Mesenchymal stem cell (in vitro differentiated cells and primary cell): Measurements from ENCODE around the gene BRICD5.

ENCODE experiments used
- DNase-seq: peaks from one replicate; pipeline ENCODE4 v3.0.0-alpha.2; 2013
- H2AFZ ChIP-seq: one replicate; pipeline ENCODE4 v1.6.1; 2013; ENCODE audit warnings: low read depth, mild to moderate bottlenecking, control low read depth, inconsistent platforms, low read length, moderate library complexity
- H2AK5ac ChIP-seq: 2 replicates; pipeline ENCODE4 v1.6.1; 2013; ENCODE audit warnings: low read length, moderate library complexity, mild to moderate bottlenecking, inconsistent platforms; ENCODE audit not compliant: severe bottlenecking
- H2BK120ac ChIP-seq: one replicate; pipeline ENCODE4 v1.6.1; 2013; ENCODE audit warnings: low read depth, mild to moderate bottlenecking, inconsistent platforms, low read length, moderate library complexity
- H2BK12ac ChIP-seq, 2 experiments: one replicate each; pipeline ENCODE4 v1.6.1; 2013; ENCODE audit warnings: inconsistent platforms in 2 of 2, low read length in 2 of 2, mild to moderate bottlenecking in 2 of 2, moderate library complexity in 2 of 2, control low read depth in 1 of 2
- H2BK15ac ChIP-seq: one replicate; pipeline ENCODE4 v1.6.1; 2013; ENCODE audit warnings: mild to moderate bottlenecking, low read depth, inconsistent platforms; ENCODE audit not compliant: poor library complexity, severe bottlenecking
- H2BK5ac ChIP-seq: 2 replicates; pipeline ENCODE4 v1.6.1; 2013; ENCODE audit warnings: low read depth, mild to moderate bottlenecking, low read length, control low read depth, inconsistent platforms; ENCODE audit not compliant: poor library complexity, severe bottlenecking
- H3K14ac ChIP-seq, 2 experiments: one replicate each; pipeline ENCODE4 v1.6.1; 2013; ENCODE audit warnings: inconsistent platforms in 2 of 2, low read length in 2 of 2, control low read depth in 1 of 2, mild to moderate bottlenecking in 1 of 2, moderate library complexity in 1 of 2
- H3K18ac ChIP-seq, 2 experiments: one replicate each; pipeline ENCODE4 v1.6.1; 2013; ENCODE audit warnings: inconsistent platforms in 2 of 2, low read length in 2 of 2, control low read depth in 1 of 2, low read depth in 1 of 2, mild to moderate bottlenecking in 1 of 2
- H3K23ac ChIP-seq, 2 experiments: one replicate each; pipeline ENCODE4 v1.6.1; 2013; ENCODE audit warnings: inconsistent platforms in 2 of 2, low read length in 2 of 2, mild to moderate bottlenecking in 2 of 2, moderate library complexity in 2 of 2, control low read depth in 1 of 2
- H3K27ac ChIP-seq: 2 replicates; pipeline ENCODE4 v1.5.1; 2013; ENCODE audit warnings: mild to moderate bottlenecking, moderate library complexity, low read length, control low read depth, inconsistent platforms; ENCODE audit not compliant: poor library complexity, severe bottlenecking
- H3K27me3 ChIP-seq, 2 experiments: 2 replicates each; pipeline versions ENCODE4 v1.6.1 to v1.7.0; 2013; ENCODE audit warnings: low read length in 2 of 2, mild to moderate bottlenecking in 2 of 2, moderate library complexity in 2 of 2, control low read depth in 1 of 2, inconsistent platforms in 1 of 2; ENCODE audit not compliant: control insufficient read depth in 1 of 2, insufficient read depth in 1 of 2
- H3K36me3 ChIP-seq, 2 experiments: 2 replicates each; pipeline versions ENCODE4 v1.6.1 to v1.7.0; 2013; ENCODE audit warnings: low read length in 2 of 2, control low read depth in 1 of 2, inconsistent platforms in 1 of 2, low read depth in 1 of 2, mild to moderate bottlenecking in 1 of 2; ENCODE audit not compliant: insufficient read depth in 2 of 2, control insufficient read depth in 1 of 2
- H3K4ac ChIP-seq, 2 experiments: one replicate each; pipeline ENCODE4 v1.6.1; 2013; ENCODE audit warnings: inconsistent platforms in 2 of 2, low read length in 2 of 2, mild to moderate bottlenecking in 2 of 2, moderate library complexity in 2 of 2, control low read depth in 1 of 2, low read depth in 1 of 2
- H3K4me1 ChIP-seq: 2 replicates; pipeline ENCODE4 v1.6.1; 2013; ENCODE audit warnings: low read depth, low read length, control low read depth; ENCODE audit not compliant: control insufficient read depth, insufficient read depth
- H3K4me2 ChIP-seq: 2 replicates; pipeline ENCODE4 v1.6.1; 2013; ENCODE audit warnings: low read length, mild to moderate bottlenecking, inconsistent platforms; ENCODE audit not compliant: poor library complexity, severe bottlenecking
- H3K4me3 ChIP-seq, 2 experiments: 2 replicates each; pipeline versions ENCODE4 v1.5.1 to v1.7.0; 2013; ENCODE audit warnings: low read length in 2 of 2, mild to moderate bottlenecking in 2 of 2, control low read depth in 1 of 2, low read depth in 1 of 2; ENCODE audit not compliant: insufficient read depth in 1 of 2
- H3K79me1 ChIP-seq: replicated peaks from 2 replicates; pipeline ENCODE4 v1.6.1; 2013; ENCODE audit warnings: mild to moderate bottlenecking, control low read depth, low read length, inconsistent platforms; ENCODE audit not compliant: poor library complexity, severe bottlenecking
- H3K9ac ChIP-seq: 2 replicates; pipeline ENCODE4 v1.7.0; 2013; ENCODE audit warnings: mild to moderate bottlenecking, low read length, moderate library complexity
- H3K9me3 ChIP-seq: 2 replicates; pipeline ENCODE4 v1.7.0; 2013; ENCODE audit warnings: mild to moderate bottlenecking, low read length; ENCODE audit not compliant: control insufficient read depth
- H4K8ac ChIP-seq: one replicate; pipeline ENCODE4 v1.6.1; 2013; ENCODE audit warnings: inconsistent platforms, mild to moderate bottlenecking, low read length, moderate library complexity
- H4K91ac ChIP-seq: one replicate; pipeline ENCODE4 v1.6.1; 2013; ENCODE audit warnings: mild to moderate bottlenecking, low read length, inconsistent platforms
- WGBS: methylation state at CpG from one replicate; pipeline ENCODE4 v1.1.7; 2013; ENCODE audit warnings: mixed read lengths; 5-methylcytosine and 5-hydroxymethylcytosine counted together

BRICD5 gene

DNA sequence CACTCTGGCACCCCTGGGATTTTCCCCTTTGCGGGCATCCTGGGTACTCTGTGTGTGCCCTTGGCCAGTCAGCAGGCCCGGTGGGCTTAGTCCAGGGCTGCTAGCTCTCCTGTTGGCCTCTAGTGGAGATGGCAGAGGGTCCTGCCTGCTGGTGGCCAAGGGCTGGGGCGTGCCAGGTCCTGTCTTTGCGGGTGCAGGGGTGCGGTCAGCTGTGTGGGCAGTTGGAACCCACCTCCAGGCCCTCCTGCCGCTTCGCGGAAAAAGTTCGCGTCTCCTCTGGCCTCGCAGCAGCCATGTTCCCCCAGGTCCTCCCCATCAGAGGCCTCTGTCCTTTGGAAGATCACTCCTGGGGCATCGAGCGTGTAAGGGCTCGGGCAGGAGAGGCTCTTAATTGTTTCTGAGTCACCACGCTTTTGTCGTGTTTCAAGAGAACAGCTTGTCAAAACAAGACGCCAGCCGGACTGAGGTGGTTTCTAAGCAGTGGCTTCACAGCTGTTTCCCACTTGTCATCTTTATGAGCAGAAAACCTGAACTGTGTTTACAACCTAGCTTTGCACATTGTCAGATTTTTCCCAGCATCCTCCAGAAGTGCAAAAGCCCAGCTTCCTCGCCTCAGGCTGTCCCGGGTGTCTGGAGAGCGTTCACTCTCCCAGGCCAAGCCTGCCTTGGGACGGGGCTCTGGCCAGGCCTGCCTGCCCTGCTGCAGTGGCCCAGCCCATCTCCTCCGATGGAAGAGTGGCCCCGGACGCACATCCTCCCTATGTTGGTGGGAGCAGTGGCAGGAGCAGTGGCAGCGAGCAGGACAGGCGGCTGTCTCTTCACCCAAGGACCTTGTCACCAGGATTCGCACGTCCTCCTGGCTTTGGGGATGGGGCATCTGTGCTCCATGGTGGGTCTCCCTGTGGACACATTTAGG, 20.6 kb upstream of the BRICD5 start:
- H3K23ac ChIP-seq = no peak overlapping the region
- peaks cover 32% of the 10 kb centered on the region for H3K79me1 ChIP-seq
- no peak overlapping the region for H3K4me3 ChIP-seq
- no peak overlapping the region for H4K8ac ChIP-seq
- peaks cover 69 to 93% of the 10 kb centered on the region in 2 experiments for H3K36me3 ChIP-seq
- H2BK5ac ChIP-seq = no peak overlapping the region
- no peak overlapping the region for H3K14ac ChIP-seq
- peaks cover 0 to 4% of the 10 kb centered on the region in 2 experiments for H3K27me3 ChIP-seq
- no peak overlapping the region for H2AFZ ChIP-seq
- 79% methylated on average over 29 of the region's 29 CpGs for WGBS
- H3K9ac ChIP-seq = no peak overlapping the region
- no peak overlapping the region for H3K4me2 ChIP-seq
- DNase-seq = peak; percentile 51
- H2BK15ac ChIP-seq = no peak overlapping the region
- H3K4me1 ChIP-seq = peaks cover 18% of the 10 kb centered on the region
- no peak overlapping the region for H4K91ac ChIP-seq
- H2AK5ac ChIP-seq = no peak overlapping the region
- no peak overlapping the region for H2BK120ac ChIP-seq
- no peaks in the 10 kb centered on the region for H3K9me3 ChIP-seq
- no peak overlapping the region for H3K27ac ChIP-seq
- H3K18ac ChIP-seq = no peak overlapping the region
- H3K4ac ChIP-seq = no peak overlapping the region
- no peak overlapping the region for H2BK12ac ChIP-seq

DNA sequence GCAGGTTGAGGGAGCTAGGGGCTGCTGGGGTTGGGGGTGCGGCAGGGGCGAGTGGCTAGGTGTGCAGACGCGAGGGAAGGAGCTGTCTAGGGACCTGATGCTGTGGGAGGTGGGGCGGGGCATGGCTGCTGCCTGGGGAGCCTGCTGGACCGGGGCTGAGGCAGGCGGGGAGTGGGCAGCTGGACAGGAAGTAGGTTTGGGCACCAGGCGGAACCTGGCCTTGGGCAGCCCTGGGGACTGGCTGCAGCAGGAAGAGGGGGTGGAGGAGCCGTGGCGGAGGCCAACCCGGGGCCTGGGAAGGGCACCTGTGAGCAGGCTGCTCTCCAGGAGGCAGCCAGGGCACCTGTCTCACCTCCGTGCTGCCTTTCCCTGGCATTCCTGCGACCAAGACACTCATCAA, 19.7 kb upstream of the BRICD5 start:
- peaks cover 20% of the 10 kb centered on the region for H3K4me1 ChIP-seq
- no peaks in the 10 kb centered on the region for H3K9me3 ChIP-seq
- no peak overlapping the region for H3K23ac ChIP-seq
- no peak overlapping the region for H3K4ac ChIP-seq
- no peak overlapping the region for H2BK15ac ChIP-seq
- H2AFZ ChIP-seq = no peak overlapping the region
- no peak overlapping the region for H3K4me3 ChIP-seq
- no peak overlapping the region for H3K9ac ChIP-seq
- no peak overlapping the region for H3K18ac ChIP-seq
- no peak overlapping the region for H3K27ac ChIP-seq
- no peak for DNase-seq
- H2BK5ac ChIP-seq = no peak overlapping the region
- H4K91ac ChIP-seq = no peak overlapping the region
- no peak overlapping the region for H3K14ac ChIP-seq
- H2BK12ac ChIP-seq = no peak overlapping the region
- no peaks in the 10 kb centered on the region for H3K27me3 ChIP-seq
- 96% methylated on average over 13 of the region's 13 CpGs for WGBS
- H3K36me3 ChIP-seq = peaks cover 64 to 86% of the 10 kb centered on the region in 2 experiments
- no peak overlapping the region for H2BK120ac ChIP-seq
- H3K79me1 ChIP-seq = peaks cover 32% of the 10 kb centered on the region
- H3K4me2 ChIP-seq = no peak overlapping the region
- no peak overlapping the region for H4K8ac ChIP-seq
- no peak overlapping the region for H2AK5ac ChIP-seq

- Histone ChIP-seq H4K8ac (no peak overlapping the region), H3K79me1 (peaks cover 32% of the 10 kb centered on the region), H3K36me3 (peaks cover 58 to 80% of the 10 kb centered on the region in 2 experiments), H3K4ac (no peak overlapping the region), H3K18ac (no peak overlapping the region), H4K91ac (no peak overlapping the region), H3K9me3 (no peaks in the 10 kb centered on the region), H3K9ac (no peak overlapping the region), H3K4me3 (no peak overlapping the region), H3K23ac (no peak overlapping the region), H2BK120ac (no peak overlapping the region), H2BK5ac (no peak overlapping the region), H3K27ac (no peak overlapping the region), H2BK15ac (no peak overlapping the region), H2AFZ (no peak overlapping the region), H3K27me3 (no peaks in the 10 kb centered on the region), H3K4me1 (peaks cover 24% of the 10 kb centered on the region), H2BK12ac (no peak overlapping the region), H3K4me2 (no peak overlapping the region), H3K14ac (no peak overlapping the region), H2AK5ac (no peak overlapping the region)
- WGBS = 96% methylated on average over 19 of the region's 23 CpGs
- DNase-seq = no peak
Observed at GRCh38 chr16:2229632-2230250, 19.1 kb upstream of the BRICD5 start.

- Histone ChIP-seq H2BK15ac (no peak overlapping the region), H3K79me1 (peaks cover 32% of the 10 kb centered on the region), H2BK12ac (peak overlapping the region in 1 of 2 experiments; percentile 34), H3K4me1 (peaks cover 28% of the 10 kb centered on the region), H4K91ac (no peak overlapping the region), H3K27me3 (no peaks in the 10 kb centered on the region), H2BK120ac (no peak overlapping the region), H3K18ac (no peak overlapping the region), H3K4me2 (no peak overlapping the region), H3K23ac (no peak overlapping the region), H2AK5ac (no peak overlapping the region), H4K8ac (no peak overlapping the region), H3K14ac (no peak overlapping the region), H3K9me3 (no peaks in the 10 kb centered on the region), H2AFZ (no peak overlapping the region), H3K36me3 (peaks cover 53 to 73% of the 10 kb centered on the region in 2 experiments), H3K4me3 (no peak overlapping the region), H2BK5ac (no peak overlapping the region), H3K4ac (no peak overlapping the region), H3K9ac (no peak overlapping the region), H3K27ac (no peak overlapping the region)
- 92% methylated on average over 12 of the region's 12 CpGs for WGBS
- DNase-seq = no peak
Observed at GRCh38 chr16:2229091-2229490, 18.4 kb upstream of the BRICD5 start.
